ENCODE measurements around the gene COPA. TPM values are rescaled to one million over a fixed set of nuclear protein-coding genes. Genes with fewer than 3 reads are reported as not detected.

The COPA gene
- total and polyA plus RNA-seq, 7 donors: 53.8 to 96.3 (median 75.2) TPM

GRCh38 chr1:160340146-160340545, 2.9 kb downstream of the COPA start:
- intact Hi-C loops (cut with DNase I): no loop called here
- WGBS, 3 donors: 32 to 43% (median 34%) methylated on average over 3 of the region's 3 CpGs
- Histone ChIP-seq H3K4me1 (peaks cover 37% of the 10 kb centered on the region), H3K27ac (no peak overlapping the region), H3K9me3 (no peaks in the 10 kb centered on the region), H3K4me3 (no peak overlapping the region), H3K36me3 (ENCODE audit: insufficient read depth in 1 of 2, low read depth in 1 of 2) (peaks cover 7 to 59% of the 10 kb centered on the region in 2 donors), H3K27me3 (ENCODE audit: insufficient read depth in 3 of 3, low read length in 2 of 3) (no peaks in the 10 kb centered on the region)
- no peak for DNase-seq
- no peak for TF ChIP-seq CTCF (IDR thresholded peaks at IDR 0.05)
- ATAC-seq: no peak

- H3K27ac ChIP-seq: no peak overlapping the region
- intact Hi-C loops (cut with DNase I): loop anchor here in 1 of 2 donors (5.0 kb wide), 1 partner anchor 46 kb away; no protein-coding TSS in a partner anchor
- no peaks in the 10 kb centered on the region for H3K27me3 ChIP-seq (ENCODE audit: insufficient read depth in 3 of 3, low read length in 2 of 3)
- H3K4me1 ChIP-seq: peaks cover 26% of the 10 kb centered on the region
- peaks cover 4 to 67% of the 10 kb centered on the region in 2 donors for H3K36me3 ChIP-seq (ENCODE audit: insufficient read depth in 1 of 2, low read depth in 1 of 2)
- H3K9me3 ChIP-seq: no peaks in the 10 kb centered on the region
- TF ChIP-seq CTCF (IDR thresholded peaks at IDR 0.05): no peak
- 82 to 88% (median 82%) methylated on average over 4 of the region's 4 CpGs for WGBS, 3 donors
- DNase-seq (no peak), ATAC-seq (no peak)
- H3K4me3 ChIP-seq: no peak overlapping the region
Measured at GRCh38 chr1:160338580-160338979, 4.5 kb downstream of the COPA start.

- Histone ChIP-seq H3K27me3 (ENCODE audit: insufficient read depth in 3 of 3, low read length in 2 of 3) (no peaks in the 10 kb centered on the region), H3K4me1 (no peaks in the 10 kb centered on the region), H3K9me3 (no peaks in the 10 kb centered on the region), H3K27ac (no peak overlapping the region), H3K36me3 (ENCODE audit: insufficient read depth in 1 of 2, low read depth in 1 of 2) (peaks cover 15 to 100% of the 10 kb centered on the region in 2 donors), H3K4me3 (no peak overlapping the region)
- DNase-seq (no peak), ATAC-seq (no peak)
- TF ChIP-seq CTCF (IDR thresholded peaks at IDR 0.05): no peak
- intact Hi-C loops (cut with DNase I): loop anchor here in 1 of 2 donors (5.0 kb wide), 1 partner anchor 35 kb away; no protein-coding TSS in a partner anchor
Measured at GRCh38 chr1:160332516-160332915, 10.5 kb downstream of the COPA start.

- DNase-seq: no peak
- H3K27ac ChIP-seq: no peak overlapping the region
- no peaks in the 10 kb centered on the region for H3K4me1 ChIP-seq
- H3K27me3 ChIP-seq (ENCODE audit: insufficient read depth in 3 of 3, low read length in 2 of 3): no peaks in the 10 kb centered on the region
- peaks cover 15 to 100% of the 10 kb centered on the region in 2 donors for H3K36me3 ChIP-seq (ENCODE audit: insufficient read depth in 1 of 2, low read depth in 1 of 2)
- no peak for ATAC-seq
- no peaks in the 10 kb centered on the region for H3K9me3 ChIP-seq
- intact Hi-C loops (cut with DNase I): loop anchor here in 1 of 2 donors (5.0 kb wide), 1 partner anchor 33 kb away; no protein-coding TSS in a partner anchor
- TF ChIP-seq CTCF (IDR thresholded peaks at IDR 0.05): no peak
- H3K4me3 ChIP-seq: no peak overlapping the region
Measured at GRCh38 chr1:160330119-160330518, 12.9 kb downstream of the COPA start.

GRCh38 chr1:160328184-160328583, 14.9 kb downstream of the COPA start:
- DNase-seq (no peak), ATAC-seq (no peak)
- no peak for TF ChIP-seq CTCF (IDR thresholded peaks at IDR 0.05)
- no peak overlapping the region for H3K4me3 ChIP-seq
- 62 to 71% (median 69%) methylated on average over 8 of the region's 8 CpGs for WGBS, 3 donors
- peaks cover 18 to 99% of the 10 kb centered on the region in 2 donors for H3K36me3 ChIP-seq (ENCODE audit: insufficient read depth in 1 of 2, low read depth in 1 of 2)
- no peak overlapping the region for H3K27ac ChIP-seq
- no peaks in the 10 kb centered on the region for H3K4me1 ChIP-seq
- intact Hi-C loops (cut with DNase I): no loop called here
- no peaks in the 10 kb centered on the region for H3K27me3 ChIP-seq (ENCODE audit: insufficient read depth in 3 of 3, low read length in 2 of 3)
- no peaks in the 10 kb centered on the region for H3K9me3 ChIP-seq

All from psoas muscle (tissue), 8 donors.